HFF-Myc (cell line): ENCODE measurements around the gene LTO1.

ENCODE experiments used
- DNase-seq: peaks from one replicate; pipeline ENCODE4 v3.0.0-alpha.2; 2011; ENCODE audit warnings: low read depth; ENCODE audit errors: extremely low read depth
- H3K4me3 ChIP-seq: replicated peaks from 2 replicates; pipeline ENCODE4 v1.5.1; 2011; ENCODE audit warnings: low read depth, mild to moderate bottlenecking, control low read depth, low read length
- TF ChIP-seq, protein P1 (sequence below): IDR thresholded peaks from 2 replicates; pipeline ENCODE4 v1.5.1; 2012; ENCODE audit warnings: mild to moderate bottlenecking, low read depth, low read length, control low read depth; ENCODE audit errors: missing control alignments

Gene LTO1

DNA sequence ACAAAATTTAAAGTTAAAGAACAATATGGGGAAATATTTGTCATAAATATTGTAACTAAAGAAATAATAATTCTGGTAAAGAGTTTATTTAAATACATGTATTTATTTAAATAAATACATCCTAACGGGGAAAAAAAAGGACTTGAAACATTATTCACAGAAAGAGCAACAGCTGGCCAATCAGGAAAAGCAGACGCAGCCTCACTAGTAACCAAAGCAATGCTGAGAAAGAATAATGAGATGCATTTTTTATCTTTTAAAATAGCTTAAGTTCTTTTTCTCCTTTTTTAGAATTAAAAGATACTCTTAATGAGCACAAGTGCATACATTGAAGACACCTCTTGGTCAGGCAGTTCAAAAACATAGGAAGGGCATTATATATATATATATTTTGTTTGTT, 2.6 kb upstream of the LTO1 start:
- no peak for DNase-seq
- no peak overlapping the region for H3K4me3 ChIP-seq
- TF ChIP-seq, protein P1, sequence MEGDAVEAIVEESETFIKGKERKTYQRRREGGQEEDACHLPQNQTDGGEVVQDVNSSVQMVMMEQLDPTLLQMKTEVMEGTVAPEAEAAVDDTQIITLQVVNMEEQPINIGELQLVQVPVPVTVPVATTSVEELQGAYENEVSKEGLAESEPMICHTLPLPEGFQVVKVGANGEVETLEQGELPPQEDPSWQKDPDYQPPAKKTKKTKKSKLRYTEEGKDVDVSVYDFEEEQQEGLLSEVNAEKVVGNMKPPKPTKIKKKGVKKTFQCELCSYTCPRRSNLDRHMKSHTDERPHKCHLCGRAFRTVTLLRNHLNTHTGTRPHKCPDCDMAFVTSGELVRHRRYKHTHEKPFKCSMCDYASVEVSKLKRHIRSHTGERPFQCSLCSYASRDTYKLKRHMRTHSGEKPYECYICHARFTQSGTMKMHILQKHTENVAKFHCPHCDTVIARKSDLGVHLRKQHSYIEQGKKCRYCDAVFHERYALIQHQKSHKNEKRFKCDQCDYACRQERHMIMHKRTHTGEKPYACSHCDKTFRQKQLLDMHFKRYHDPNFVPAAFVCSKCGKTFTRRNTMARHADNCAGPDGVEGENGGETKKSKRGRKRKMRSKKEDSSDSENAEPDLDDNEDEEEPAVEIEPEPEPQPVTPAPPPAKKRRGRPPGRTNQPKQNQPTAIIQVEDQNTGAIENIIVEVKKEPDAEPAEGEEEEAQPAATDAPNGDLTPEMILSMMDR: no peak

- peak overlapping the region; percentile 85 for H3K4me3 ChIP-seq
- TF ChIP-seq, protein P1: no peak
- no peak for DNase-seq
Observed at GRCh38 chr11:69674267-69674885, 777 bp downstream of the LTO1 start.

- no peak overlapping the region for H3K4me3 ChIP-seq
- TF ChIP-seq, protein P1: no peak
- DNase-seq: no peak
Observed at GRCh38 chr11:69671734-69672465, 3.3 kb downstream of the LTO1 start.

DNA sequence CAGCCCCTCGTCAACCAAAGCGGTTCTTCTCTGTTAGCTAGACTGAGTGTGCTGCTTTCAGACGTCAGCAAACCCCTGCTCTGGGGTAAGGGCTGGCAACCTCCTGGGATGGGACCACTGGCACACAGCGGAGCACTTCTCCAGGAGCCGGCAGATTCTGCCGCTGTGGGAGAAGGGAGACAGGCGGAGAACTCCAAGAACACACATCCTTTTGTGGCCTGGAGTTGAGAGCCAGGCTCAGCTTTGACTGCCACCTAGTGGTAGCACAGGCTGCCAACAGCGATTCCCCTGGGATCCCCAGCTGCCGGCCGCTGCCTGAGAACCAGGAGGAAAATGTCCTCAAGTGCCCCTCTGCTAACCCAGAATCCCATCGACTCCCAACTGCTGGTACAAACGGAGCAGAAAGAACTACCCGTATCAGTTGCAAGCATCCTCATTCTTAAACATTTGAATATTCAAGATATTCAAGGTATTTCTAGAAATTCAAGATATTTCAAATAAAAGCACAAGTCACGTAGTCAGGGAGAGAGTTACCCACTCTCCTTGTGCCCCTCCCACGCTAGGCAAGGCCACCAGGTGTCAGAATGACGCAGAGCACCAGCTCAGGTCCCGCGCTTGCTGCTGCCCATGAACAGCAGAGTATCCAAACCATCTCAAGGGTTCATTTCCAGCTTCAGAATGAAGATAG, 4.9 kb downstream of the LTO1 start:
- peak; percentile 70 for DNase-seq
- H3K4me3 ChIP-seq: no peak overlapping the region
- TF ChIP-seq, protein P1: peak; percentile 95

DNA sequence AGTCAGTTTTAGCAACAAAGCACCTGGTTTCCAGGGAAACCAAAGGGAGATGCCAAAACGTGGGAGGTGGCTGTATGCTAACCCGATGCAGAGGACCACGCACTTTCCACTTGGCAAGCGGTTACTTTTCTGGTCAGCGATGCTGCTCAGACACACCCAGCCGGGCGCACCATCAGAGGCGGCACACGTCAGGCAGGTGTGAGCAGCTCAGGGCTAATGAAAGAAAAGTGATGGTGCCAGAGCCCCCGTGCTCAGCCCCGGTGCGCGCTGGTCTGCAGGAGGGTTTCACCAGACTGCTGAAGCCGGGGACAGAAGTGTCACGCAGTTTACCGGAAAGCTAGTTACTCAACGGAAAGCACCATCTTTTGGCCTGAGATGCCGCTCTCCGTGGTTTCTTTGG, 5.7 kb downstream of the LTO1 start:
- DNase-seq: no peak
- H3K4me3 ChIP-seq: no peak overlapping the region
- TF ChIP-seq, protein P1: no peak

GRCh38 chr11:69667619-69668604, 7.2 kb downstream of the LTO1 start:
- DNase-seq: no peak
- TF ChIP-seq, protein P1: no peak
- no peak overlapping the region for H3K4me3 ChIP-seq
